Measurements from ENCODE around the gene VTCN1. TPM values are rescaled to one million over a fixed set of nuclear protein-coding genes. Genes with fewer than 3 reads are reported as not detected.

The VTCN1 gene
- total RNA-seq, 1 experiment from 2014 or later, result 0.52 TPM

DNA sequence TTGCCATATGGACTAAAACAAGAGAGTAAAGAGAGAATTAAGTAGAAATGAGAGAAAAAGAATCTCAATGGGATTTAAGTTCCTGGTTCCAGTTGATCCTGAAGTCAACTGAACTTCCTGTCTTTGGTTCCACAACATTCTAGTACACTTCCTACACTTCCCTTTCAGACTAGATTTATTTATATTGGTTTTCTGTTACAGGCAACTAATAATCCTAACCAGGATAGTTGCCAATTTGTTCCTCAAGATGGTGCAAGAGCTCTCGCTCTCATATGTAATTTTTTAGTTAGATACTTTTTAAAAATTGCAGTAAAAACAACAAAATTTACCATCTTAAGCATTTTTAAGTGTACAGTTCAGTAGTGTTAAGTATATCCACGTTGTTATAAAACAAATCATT lies 60.4 kb downstream of the VTCN1 start:
- BruUV-seq (replicated peaks), result no TSS peak
- DNase-seq, result no peak
- intact Hi-C loops (cut with micrococcal nuclease; ENCODE audit: unreplicated experiment), result no loop called here
- no peaks in the 10 kb centered on the region for H3K36me3 Mint-ChIP-seq (ENCODE audit: insufficient read depth, unreplicated experiment)
- TF ChIP-seq, protein P1, sequence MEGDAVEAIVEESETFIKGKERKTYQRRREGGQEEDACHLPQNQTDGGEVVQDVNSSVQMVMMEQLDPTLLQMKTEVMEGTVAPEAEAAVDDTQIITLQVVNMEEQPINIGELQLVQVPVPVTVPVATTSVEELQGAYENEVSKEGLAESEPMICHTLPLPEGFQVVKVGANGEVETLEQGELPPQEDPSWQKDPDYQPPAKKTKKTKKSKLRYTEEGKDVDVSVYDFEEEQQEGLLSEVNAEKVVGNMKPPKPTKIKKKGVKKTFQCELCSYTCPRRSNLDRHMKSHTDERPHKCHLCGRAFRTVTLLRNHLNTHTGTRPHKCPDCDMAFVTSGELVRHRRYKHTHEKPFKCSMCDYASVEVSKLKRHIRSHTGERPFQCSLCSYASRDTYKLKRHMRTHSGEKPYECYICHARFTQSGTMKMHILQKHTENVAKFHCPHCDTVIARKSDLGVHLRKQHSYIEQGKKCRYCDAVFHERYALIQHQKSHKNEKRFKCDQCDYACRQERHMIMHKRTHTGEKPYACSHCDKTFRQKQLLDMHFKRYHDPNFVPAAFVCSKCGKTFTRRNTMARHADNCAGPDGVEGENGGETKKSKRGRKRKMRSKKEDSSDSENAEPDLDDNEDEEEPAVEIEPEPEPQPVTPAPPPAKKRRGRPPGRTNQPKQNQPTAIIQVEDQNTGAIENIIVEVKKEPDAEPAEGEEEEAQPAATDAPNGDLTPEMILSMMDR (IDR thresholded peaks at IDR 0.05; ENCODE audit: insufficient read depth in 1 of 2, low read depth in 1 of 2, low read length in 1 of 2, severe bottlenecking in 1 of 2, unreplicated experiment in 1 of 2), result no peak
- H3K4me1 ChIP-seq, result no peaks in the 10 kb centered on the region
- no peak overlapping the region for H3K4me3 Mint-ChIP-seq (ENCODE audit: unreplicated experiment)
- peaks cover 10% of the 10 kb centered on the region for H3K4me1 Mint-ChIP-seq (ENCODE audit: low read depth, unreplicated experiment)
- H3K36me3 ChIP-seq (ENCODE audit: control insufficient read depth, insufficient read depth, low read length), result no peaks in the 10 kb centered on the region
- ChIA-PET POLR2A (no interaction called here), CTCF (no interaction called here)
- H3K27me3 ChIP-seq (replicated peaks; ENCODE audit: control insufficient read depth, insufficient read depth, low read length), result no peaks in the 10 kb centered on the region
- H3K9me3 ChIP-seq, result no peaks in the 10 kb centered on the region
- H3K27ac Mint-ChIP-seq (ENCODE audit: unreplicated experiment), result no peak overlapping the region
- H3K27me3 Mint-ChIP-seq (ENCODE audit: insufficient read depth, unreplicated experiment), result no peaks in the 10 kb centered on the region
- H3K4me3 ChIP-seq (ENCODE audit: low read depth, low read length), result no peak overlapping the region
- peaks cover 6% of the 10 kb centered on the region for H3K9me3 Mint-ChIP-seq (ENCODE audit: unreplicated experiment)

DNA sequence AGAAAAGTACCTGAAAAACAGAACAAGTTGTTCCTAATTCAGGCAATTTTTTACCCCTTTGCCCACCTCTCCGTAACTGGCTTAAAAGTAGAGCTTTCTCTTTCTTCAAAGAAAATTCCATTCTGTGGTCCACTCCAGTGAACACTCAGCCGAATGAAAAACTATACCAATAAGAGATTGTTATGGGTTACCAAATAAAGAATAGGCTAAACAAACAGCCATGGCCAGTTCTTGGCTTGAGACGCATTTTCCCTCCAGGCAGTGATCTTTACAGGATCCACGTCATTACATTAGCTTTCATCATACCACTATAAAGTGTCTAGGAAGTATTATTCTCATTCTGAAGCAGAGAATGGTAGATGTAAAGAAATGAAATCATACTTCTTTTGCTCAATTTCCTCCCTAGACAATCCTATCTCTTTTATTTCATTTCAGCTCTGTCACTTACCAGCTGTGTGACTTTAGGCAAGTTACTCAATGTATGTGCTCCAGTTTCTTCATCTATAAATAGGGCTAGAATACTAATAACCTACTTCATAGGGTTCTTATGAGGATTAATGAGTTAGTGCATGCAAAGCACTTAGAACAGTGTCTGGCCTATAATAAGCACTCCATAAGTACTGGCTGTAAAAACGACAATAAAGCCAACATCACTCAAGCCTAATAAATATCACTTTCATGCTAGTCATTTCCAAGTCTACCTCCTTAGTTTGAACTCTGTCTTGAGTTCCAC lies 62.7 kb downstream of the VTCN1 start:
- H3K4me3 Mint-ChIP-seq (ENCODE audit: unreplicated experiment), result no peak overlapping the region
- TF ChIP-seq, protein P1 (IDR thresholded peaks at IDR 0.05; ENCODE audit: insufficient read depth in 1 of 2, low read depth in 1 of 2, low read length in 1 of 2, severe bottlenecking in 1 of 2, unreplicated experiment in 1 of 2), result no peak
- intact Hi-C loops (cut with micrococcal nuclease; ENCODE audit: unreplicated experiment), result no loop called here

DNA sequence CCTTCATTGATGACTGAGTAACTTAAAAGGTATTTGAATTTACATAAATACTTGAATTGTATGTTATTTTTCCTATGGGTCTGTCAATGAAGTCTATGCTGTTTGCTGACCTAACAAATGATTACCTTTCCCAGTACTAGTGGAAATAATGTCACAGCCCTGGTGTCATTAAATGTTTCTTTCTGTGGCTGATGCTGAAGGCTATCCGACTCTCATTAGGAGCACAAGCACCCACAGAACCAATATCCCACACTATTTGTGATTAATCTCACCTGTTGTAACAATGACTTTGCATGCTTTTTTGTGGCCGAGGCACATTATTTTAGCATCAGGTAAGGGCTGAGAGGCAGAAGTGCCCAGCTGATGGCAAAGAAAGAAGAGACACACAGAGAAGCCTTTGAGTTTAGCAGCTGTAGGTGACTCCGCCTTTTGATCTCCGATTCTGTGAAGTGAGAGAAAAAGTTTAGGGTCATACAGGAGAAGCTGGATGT lies 63.3 kb downstream of the VTCN1 start:
- ChIA-PET CTCF (no interaction called here), POLR2A (no interaction called here)
- Mint-ChIP-seq H3K4me1 (ENCODE audit: low read depth, unreplicated experiment) (peaks cover 10% of the 10 kb centered on the region), H3K27ac (ENCODE audit: unreplicated experiment) (no peak overlapping the region), H3K27me3 (ENCODE audit: insufficient read depth, unreplicated experiment) (no peaks in the 10 kb centered on the region), H3K4me3 (ENCODE audit: unreplicated experiment) (no peak overlapping the region), H3K9me3 (ENCODE audit: unreplicated experiment) (peaks cover 6% of the 10 kb centered on the region), H3K36me3 (ENCODE audit: insufficient read depth, unreplicated experiment) (no peaks in the 10 kb centered on the region)
- no peak for DNase-seq
- Histone ChIP-seq H3K4me3 (ENCODE audit: low read depth, low read length) (no peak overlapping the region), H3K9me3 (no peaks in the 10 kb centered on the region), H3K4me1 (no peaks in the 10 kb centered on the region), H3K36me3 (ENCODE audit: control insufficient read depth, insufficient read depth, low read length) (no peaks in the 10 kb centered on the region), H3K27me3 (replicated peaks; ENCODE audit: control insufficient read depth, insufficient read depth, low read length) (no peaks in the 10 kb centered on the region)
- BruUV-seq (replicated peaks), result no TSS peak
- intact Hi-C loops (cut with micrococcal nuclease; ENCODE audit: unreplicated experiment), result no loop called here
- TF ChIP-seq, protein P1 (IDR thresholded peaks at IDR 0.05; ENCODE audit: insufficient read depth in 1 of 2, low read depth in 1 of 2, low read length in 1 of 2, severe bottlenecking in 1 of 2, unreplicated experiment in 1 of 2), result no peak

More for the DNA sequence above, 62.7 kb downstream of the VTCN1 start:
- no peak overlapping the region for H3K27ac Mint-ChIP-seq (ENCODE audit: unreplicated experiment)
- DNase-seq, result no peak
- POLR2A ChIA-PET, result no interaction called here
- no peaks in the 10 kb centered on the region for H3K27me3 Mint-ChIP-seq (ENCODE audit: insufficient read depth, unreplicated experiment)
- Histone ChIP-seq H3K4me3 (ENCODE audit: low read depth, low read length) (no peak overlapping the region), H3K4me1 (no peaks in the 10 kb centered on the region), H3K36me3 (ENCODE audit: control insufficient read depth, insufficient read depth, low read length) (no peaks in the 10 kb centered on the region), H3K9me3 (no peaks in the 10 kb centered on the region), H3K27me3 (replicated peaks; ENCODE audit: control insufficient read depth, insufficient read depth, low read length) (no peaks in the 10 kb centered on the region)
- H3K9me3 Mint-ChIP-seq (ENCODE audit: unreplicated experiment), result peaks cover 6% of the 10 kb centered on the region
- BruUV-seq (replicated peaks), result no TSS peak
- H3K36me3 Mint-ChIP-seq (ENCODE audit: insufficient read depth, unreplicated experiment), result no peaks in the 10 kb centered on the region
- peaks cover 10% of the 10 kb centered on the region for H3K4me1 Mint-ChIP-seq (ENCODE audit: low read depth, unreplicated experiment)
- CTCF ChIA-PET, result no interaction called here
